Psoas muscle (tissue), 8 donors: ENCODE results near the gene CCDC85A. TPM values are rescaled to one million over a fixed set of nuclear protein-coding genes. Genes with fewer than 3 reads are reported as not detected.
A peak's percentile ranks its signal among the peaks of the same experiment; 100 is the strongest.
"Not testable (repeated sequence)": the region's sequence is repeated elsewhere in the genome, so short reads cannot be mapped to it uniquely, and the experiment has no call there.

Experiments
- ATAC-seq, 4 donors: fragments of 200-7000 bp; cut with Tn5 transposase; one replicate each; pipeline ENCODE4 v1.9.1; 2020; ENCODE audit warnings: moderate library complexity in 3 of 4, mild to moderate bottlenecking in 2 of 4
- DNase-seq, 2 donors: peaks; one replicate each; pipeline ENCODE4 v3.0.0-alpha.2; 2020
- H3K27ac ChIP-seq: fragments of 200-600 bp; one replicate; pipeline ENCODE4 v1.8.0; 2022
- H3K27me3 ChIP-seq, 3 donors: fragments of 200-600 bp in 1 of 3; one replicate each; pipeline versions ENCODE4 v1.6.1 to v1.8.0; 2013 to 2022; ENCODE audit warnings: low read length in 2 of 3, mild to moderate bottlenecking in 2 of 3, moderate library complexity in 1 of 3; ENCODE audit not compliant: insufficient read depth in 3 of 3
- H3K36me3 ChIP-seq, 2 donors: fragments of 200-600 bp in 1 of 2; one replicate each; pipeline versions ENCODE4 v1.6.1 to v1.8.0; 2013 to 2022; ENCODE audit warnings: low read depth in 1 of 2, mild to moderate bottlenecking in 1 of 2, moderate library complexity in 1 of 2; ENCODE audit not compliant: insufficient read depth in 1 of 2
- H3K4me1 ChIP-seq: fragments of 200-600 bp; one replicate; pipeline ENCODE4 v1.8.0; 2022
- H3K4me3 ChIP-seq: fragments of 200-600 bp; one replicate; pipeline ENCODE4 v1.8.0; 2022; ENCODE audit warnings: mild to moderate bottlenecking
- H3K9me3 ChIP-seq: fragments of 200-600 bp; one replicate; pipeline ENCODE4 v1.8.0; 2022
- CTCF ChIP-seq: fragments of 200-600 bp; IDR thresholded peaks from one replicate; pipeline ENCODE4 v1.8.0; 2022; ENCODE audit warnings: antibody characterized with exemption
- WGBS, 3 donors: extraction: QIAGEN DNeasy Blood & Tissue Kit; methylation state at CpG; one replicate each; pipeline versions ENCODE4 v1.1.6 to v1.1.7; 2013; 5-methylcytosine and 5-hydroxymethylcytosine counted together
- intact Hi-C, 2 donors: fragments of 100-400 bp; cut with DNase I; formaldehyde crosslinking; loops; one replicate each; pipeline versions ENCODE4 v1.11.0 to v1.14.2; 2022
- polyA plus RNA-seq, 3 donors: library from polyadenylated mRNA; stranded (reverse); fragments of 200-250 nt; gene quantifications; one replicate each; pipeline ENCODE4 v1.2.3, GENCODE V29; 2013
- total RNA-seq, 4 donors: library from RNA; stranded (reverse); fragmentation: NEBNext Ultra II Directional in 2 of 4; extraction: Animal tissue kit (Norgen Biotek cat#: 25700) in 2 of 4; gene quantifications; one replicate each; pipeline versions ENCODE4 v1.2.1 to v1.2.4, GENCODE V29; 2021 to 2023
- donor health status: healthy with polysubstance abuse.
- donor health status: DM: no; HTN: no; CAD: no; lungs with moderate emphysema.
- donor health status: Bipolar disorder and iron deficiency.
- donor health status: healthy.
- donor health status: DM: yes; HTN: yes; CAD: no.
- donor health status: DM: no; HTN: no; CAD: no.
- donor health status: DM: no; HTN: no; CAD: no.
- donor health status: DM: yes; HTN: yes; CAD: no.

The CCDC85A gene
- total and polyA plus RNA-seq, 7 donors: 1.8 to 5.6 (median 1.9) TPM

- no peak for DNase-seq
Measured at GRCh38 chr2:56151841-56152240, 31.9 kb upstream of the CCDC85A start.

GRCh38 chr2:56155188-56155587 is 28.6 kb upstream of the CCDC85A start:
- Histone ChIP-seq H3K4me1 (no peaks in the 10 kb centered on the region), H3K36me3 (no peaks in the 10 kb centered on the region), H3K27me3 (no peaks in the 10 kb centered on the region), H3K9me3 (no peaks in the 10 kb centered on the region), H3K4me3 (no peak overlapping the region), H3K27ac (no peak overlapping the region)
- ATAC-seq (no peak), DNase-seq (no peak)
- intact Hi-C loops: no loop called here
- TF ChIP-seq CTCF: no peak
- 11 to 34% (median 22%) methylated on average over 2 of the region's 2 CpGs for WGBS, 3 donors

More at GRCh38 chr2:56151841-56152240, 31.9 kb upstream of the CCDC85A start:
- no peaks in the 10 kb centered on the region for H3K36me3 ChIP-seq
- no peaks in the 10 kb centered on the region for H3K4me1 ChIP-seq
- H3K4me3 ChIP-seq: no peak overlapping the region
- intact Hi-C loops: no loop called here
- no peaks in the 10 kb centered on the region for H3K9me3 ChIP-seq
- no peak overlapping the region for H3K27ac ChIP-seq
- 81 to 89% (median 86%) methylated on average over 2 of the region's 2 CpGs for WGBS, 3 donors
- no peaks in the 10 kb centered on the region for H3K27me3 ChIP-seq
- ATAC-seq: no peak
- no peak for TF ChIP-seq CTCF

- H3K4me3 ChIP-seq, H3K27ac ChIP-seq, H3K9me3 ChIP-seq, DNase-seq, H3K36me3 ChIP-seq, intact Hi-C loops, ATAC-seq, H3K27me3 ChIP-seq, H3K4me1 ChIP-seq: not testable (repeated sequence)
- WGBS, 3 donors: 57 to 66% (median 66%) methylated on average over 5 of the region's 5 CpGs
Measured at GRCh38 chr2:56159875-56160274, 23.9 kb upstream of the CCDC85A start.

- intact Hi-C loops: no loop called here
- TF ChIP-seq CTCF: no peak
- Histone ChIP-seq H3K4me1 (no peaks in the 10 kb centered on the region), H3K9me3 (no peaks in the 10 kb centered on the region), H3K27ac (peak overlapping the region; percentile 36), H3K4me3 (no peak overlapping the region), H3K27me3 (no peaks in the 10 kb centered on the region), H3K36me3 (no peaks in the 10 kb centered on the region)
- ATAC-seq (peak in 2 of 4 donors; percentile 37 to 58), DNase-seq (no peak)
- WGBS, 3 donors: 21 to 46% (median 31%) methylated on average over 4 of the region's 4 CpGs
Measured at GRCh38 chr2:56167616-56168562, 15.9 kb upstream of the CCDC85A start.

GRCh38 chr2:56169521-56169920 is 14.3 kb upstream of the CCDC85A start:
- TF ChIP-seq CTCF: no peak
- no peaks in the 10 kb centered on the region for H3K27me3 ChIP-seq
- H3K4me3 ChIP-seq: no peak overlapping the region
- H3K4me1 ChIP-seq: no peaks in the 10 kb centered on the region
- no peaks in the 10 kb centered on the region for H3K9me3 ChIP-seq
- 92 to 95% (median 94%) methylated on average over 3 of the region's 3 CpGs for WGBS, 3 donors
- H3K36me3 ChIP-seq: no peaks in the 10 kb centered on the region
- DNase-seq: no peak
- H3K27ac ChIP-seq: no peak overlapping the region
- ATAC-seq: no peak
- intact Hi-C loops: no loop called here
